Panc1 (cell line): ENCODE data around the gene TMEM132C.

Source experiments
- CTCF ChIP-seq: fragments of 450-650 bp; IDR thresholded peaks from 2 replicates; pipeline ENCODE4 v1.5.1; 2017; ENCODE audit warnings: mild to moderate bottlenecking
- POLR2AphosphoS5 ChIP-seq: IDR thresholded peaks from 2 replicates; pipeline ENCODE4 v1.6.1; 2012; ENCODE audit warnings: mild to moderate bottlenecking, low read depth, low read length, moderate library complexity
- REST ChIP-seq, 2 experiments: IDR thresholded peaks; 2 replicates each; pipeline ENCODE4 v1.6.1; 2011 to 2012; ENCODE audit warnings: low read depth in 2 of 2, control low read depth in 1 of 2, low read length in 1 of 2, mild to moderate bottlenecking in 1 of 2, moderate library complexity in 1 of 2; ENCODE audit not compliant: insufficient read depth in 1 of 2
- SIN3A ChIP-seq: IDR thresholded peaks from 2 replicates; pipeline ENCODE4 v1.6.1; 2012; ENCODE audit warnings: low read depth, mild to moderate bottlenecking, low read length, moderate library complexity, borderline replicate concordance; ENCODE audit not compliant: insufficient read depth
- TCF7L2 ChIP-seq: IDR thresholded peaks from 2 replicates; pipeline ENCODE4 v1.6.1; 2011; ENCODE audit warnings: mild to moderate bottlenecking, low read depth, low read length, inconsistent platforms

- TF ChIP-seq CTCF (no peak), POLR2AphosphoS5 (no peak), REST (IDR thresholded peaks at IDR 0.05; ENCODE audit: insufficient read depth in 1 of 2, low read depth in 2 of 2, low read length in 1 of 2) (no peak), SIN3A (no peak), TCF7L2 (no peak)
Observed at GRCh38 chr12:128365032-128365431, 98.1 kb downstream of the TMEM132C start.
